Glomerular endothelial cell (primary cell): ENCODE data around the gene SLC12A7. TPM values are rescaled to one million over a fixed set of nuclear protein-coding genes. Genes with fewer than 3 reads are reported as not detected.

Experiments
- DNase-seq: peaks from one replicate; pipeline ENCODE4 v3.0.0-alpha.2; 2011; ENCODE audit warnings: low read depth, low spot score; ENCODE audit errors: extremely low read depth
- total RNA-seq: library from RNA; depleted of rRNA; stranded (reverse); fragments of >200 nt; gene quantifications from 2 replicates; pipeline ENCODE4 v1.2.3, GENCODE V29; 2015

The SLC12A7 gene
- total RNA-seq, 1 donor from 2014 or later: 49.8 TPM

DNA sequence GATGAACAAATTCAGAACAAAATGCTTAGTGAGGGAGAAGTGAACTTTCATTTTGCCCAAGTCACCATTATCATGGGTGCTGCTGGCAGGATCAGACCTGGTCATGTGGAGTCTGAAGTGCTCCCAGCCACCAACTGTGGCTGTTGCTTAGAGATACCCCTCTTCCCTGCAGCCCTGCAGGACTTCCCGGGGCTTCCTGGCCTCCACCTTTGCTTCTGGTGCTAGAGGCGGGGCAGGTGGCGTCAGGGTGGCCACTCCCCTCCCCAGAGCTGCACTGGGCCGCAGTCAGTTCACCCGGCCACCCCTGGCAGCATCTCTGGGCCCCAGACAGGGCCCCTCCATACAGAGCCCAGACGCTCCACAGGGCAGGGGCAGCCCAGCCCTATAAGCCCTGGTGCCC lies 30.0 kb upstream of the SLC12A7 start:
- no peak for DNase-seq

DNA sequence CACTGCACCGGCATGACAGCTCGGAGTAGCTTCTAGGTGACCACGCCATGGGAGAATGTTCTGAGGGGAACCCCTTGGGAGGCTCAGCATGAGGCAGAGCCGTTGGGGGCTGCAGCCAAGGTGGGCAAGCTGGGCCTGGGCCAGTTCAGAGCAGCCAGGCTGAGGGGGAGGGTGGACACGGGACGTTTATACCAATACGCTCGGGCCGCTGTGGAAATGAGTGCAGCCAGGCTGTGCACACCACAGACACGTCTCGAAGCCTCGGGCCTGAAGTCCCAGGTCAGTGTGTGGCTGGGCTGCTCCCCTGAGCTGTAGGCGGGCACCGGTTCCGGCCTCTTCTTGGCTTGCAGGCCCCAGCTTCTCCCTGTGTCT lies 28.9 kb upstream of the SLC12A7 start:
- DNase-seq: no peak

DNA sequence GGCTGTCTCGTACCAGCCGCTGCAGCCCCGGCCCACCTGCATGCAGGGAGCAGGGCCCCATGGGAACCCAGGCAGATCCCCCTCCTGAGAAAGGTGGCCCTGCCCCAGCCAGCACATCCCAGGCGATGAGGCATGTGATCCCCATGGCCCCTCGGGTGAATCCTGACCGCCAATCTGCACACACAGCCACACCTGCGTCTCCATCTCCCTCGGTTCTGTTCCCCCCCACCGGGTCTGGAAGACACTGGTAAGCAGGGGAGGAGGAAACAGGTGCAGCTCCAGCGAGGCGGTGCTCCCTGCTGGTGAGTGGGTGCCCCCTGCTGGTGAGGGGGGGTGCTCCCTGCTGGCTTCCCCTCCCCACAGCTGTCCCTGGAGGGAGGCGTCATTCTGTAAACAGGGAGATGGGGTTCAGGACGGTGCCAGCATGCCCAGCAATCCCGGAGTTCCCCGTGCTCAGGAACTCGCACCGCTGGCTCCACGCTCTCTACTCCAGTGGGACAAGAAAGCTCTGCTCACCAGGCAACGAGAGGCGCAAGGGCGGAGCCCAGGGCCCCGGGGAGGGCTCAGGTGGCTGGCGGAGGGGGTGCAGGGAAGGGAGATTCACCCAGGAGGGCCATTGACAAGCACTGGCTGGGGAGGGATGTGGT lies 28.4 kb upstream of the SLC12A7 start:
- DNase-seq: no peak

DNA sequence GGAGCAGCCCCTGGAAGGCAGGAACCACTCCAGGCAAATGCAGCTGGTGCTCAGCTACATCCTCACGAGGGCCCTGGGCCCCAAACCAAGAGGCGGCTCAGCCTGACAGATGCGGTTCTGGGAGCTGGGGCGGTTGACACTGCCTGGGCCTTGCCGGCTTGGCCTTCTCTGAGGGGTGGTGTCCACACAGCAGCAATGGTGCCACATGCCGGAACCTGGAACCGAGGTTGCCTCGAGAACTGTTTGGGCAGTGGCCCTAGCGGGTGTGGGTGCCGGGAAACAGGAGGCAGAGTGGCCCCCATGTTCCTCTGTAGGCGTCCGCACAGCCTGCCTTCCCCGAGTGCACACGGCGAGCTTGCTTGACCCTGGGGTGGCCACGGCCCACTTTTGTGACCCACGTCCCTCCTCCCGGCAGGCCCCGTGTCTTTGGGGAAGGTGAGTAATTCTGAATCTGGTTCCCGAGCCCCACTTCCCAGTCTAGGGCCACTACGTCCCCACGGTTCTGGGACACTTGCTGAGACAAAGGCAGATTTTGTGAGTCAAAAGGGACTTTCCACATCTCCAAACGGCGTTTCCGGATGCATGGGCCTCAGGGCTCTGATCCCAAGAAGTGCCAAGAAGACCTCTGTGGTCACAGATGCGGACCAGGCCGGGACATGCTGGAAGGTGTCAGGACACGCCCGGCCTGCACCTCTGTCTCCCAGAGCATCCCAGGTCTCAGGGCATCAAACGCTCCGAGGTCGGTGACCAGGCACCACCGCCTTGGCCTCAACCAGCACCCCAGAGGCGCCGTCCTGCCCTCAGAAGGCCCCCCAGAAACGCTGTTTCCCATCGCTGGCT lies 27.7 kb upstream of the SLC12A7 start:
- no peak for DNase-seq

DNA sequence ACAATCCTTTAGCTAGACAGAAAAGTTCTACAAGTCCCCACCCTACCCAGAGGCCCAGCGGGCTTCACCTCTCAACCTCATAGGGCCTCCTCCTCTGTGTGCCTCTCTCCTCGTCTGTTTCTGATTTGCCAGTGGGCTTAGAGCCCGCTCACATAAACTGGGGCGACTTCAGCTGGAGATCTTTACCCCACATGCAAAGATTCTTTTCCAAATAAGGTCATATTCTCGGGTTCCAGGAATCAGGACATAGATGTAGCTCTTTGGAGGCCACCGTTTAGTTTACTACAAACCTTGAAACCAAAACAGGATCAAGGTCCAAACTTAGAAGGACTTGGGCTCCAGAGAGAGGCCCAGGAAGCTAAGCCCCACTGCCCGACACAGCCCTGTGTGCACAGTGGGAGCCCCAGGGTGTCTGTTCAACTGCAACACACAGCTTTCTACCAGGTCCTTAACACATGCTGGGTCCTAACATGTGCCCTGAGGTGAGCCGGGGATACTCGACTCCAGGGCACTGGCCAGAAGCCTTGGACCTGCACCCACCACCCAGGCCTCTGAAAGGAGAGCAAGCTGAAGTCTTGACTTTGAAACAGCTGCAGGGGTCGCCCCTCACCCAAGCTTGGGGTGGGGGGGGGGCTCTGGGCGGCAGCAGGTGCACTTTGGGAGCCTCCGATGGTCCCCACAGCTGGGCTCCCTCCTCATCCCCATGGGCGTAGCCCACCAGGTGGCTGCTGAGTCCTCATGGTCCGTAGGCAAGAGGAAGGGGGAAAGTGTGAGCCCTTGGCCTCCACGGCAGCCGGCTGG lies 26.8 kb upstream of the SLC12A7 start:
- DNase-seq: no peak

DNA sequence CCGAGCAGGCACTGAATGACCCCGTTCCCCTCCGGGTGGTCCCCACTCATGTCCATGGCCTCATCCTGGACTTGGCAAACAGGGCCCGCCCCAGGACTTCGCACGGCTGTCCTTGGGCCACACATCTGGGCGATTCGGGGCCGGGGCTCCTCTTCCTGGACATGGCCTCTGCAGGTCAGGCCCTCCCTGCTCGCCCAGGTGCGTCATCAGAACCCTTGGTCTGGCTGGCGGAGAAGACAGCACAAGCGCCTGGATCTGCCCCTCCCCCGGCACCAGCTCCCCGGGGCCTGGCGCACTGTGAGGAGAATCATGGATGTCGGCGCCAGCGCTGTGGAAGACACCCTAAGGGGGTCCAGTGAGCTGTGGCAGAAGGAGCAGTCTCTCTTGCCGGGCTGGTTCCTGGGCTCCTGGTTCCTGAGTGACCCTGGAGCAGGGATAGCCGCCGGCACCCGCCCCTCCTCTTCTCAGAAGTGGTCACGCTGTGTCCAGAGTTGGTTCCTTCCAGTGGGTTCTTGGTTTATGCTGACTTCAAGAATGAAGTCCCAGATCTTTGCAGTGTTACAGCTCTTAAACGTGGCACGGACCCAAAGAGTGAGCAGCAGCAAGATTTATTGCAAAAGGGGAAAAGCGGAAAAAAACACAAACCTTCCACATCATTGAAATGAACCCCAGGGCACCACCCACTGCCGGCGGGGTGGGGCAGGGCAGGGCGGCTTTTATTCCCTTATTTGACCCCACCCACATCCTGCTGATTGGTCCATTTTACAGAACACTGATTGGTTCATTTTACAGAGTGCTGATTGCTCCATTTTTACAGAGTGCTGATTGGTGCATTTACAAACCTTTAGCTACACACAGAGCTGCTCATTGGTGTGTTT lies 25.9 kb upstream of the SLC12A7 start:
- no peak for DNase-seq

DNA sequence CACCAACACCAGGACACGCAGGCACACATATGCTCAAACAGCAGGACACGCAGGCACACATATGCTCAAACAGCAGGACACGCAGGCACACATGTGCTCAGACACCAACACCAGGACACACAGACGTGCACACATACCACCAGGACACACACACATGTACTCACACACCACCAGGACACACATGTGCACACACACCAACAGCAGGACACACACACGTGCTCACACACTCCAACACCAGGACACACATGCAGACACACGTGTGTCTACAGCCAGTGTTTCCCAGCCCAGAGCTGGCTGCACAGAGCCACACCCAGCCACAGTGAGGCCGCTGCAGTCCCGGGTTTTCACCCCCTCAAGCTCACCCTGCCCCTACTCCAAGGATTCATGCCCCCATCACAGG lies 25.0 kb upstream of the SLC12A7 start:
- DNase-seq: no peak

DNA sequence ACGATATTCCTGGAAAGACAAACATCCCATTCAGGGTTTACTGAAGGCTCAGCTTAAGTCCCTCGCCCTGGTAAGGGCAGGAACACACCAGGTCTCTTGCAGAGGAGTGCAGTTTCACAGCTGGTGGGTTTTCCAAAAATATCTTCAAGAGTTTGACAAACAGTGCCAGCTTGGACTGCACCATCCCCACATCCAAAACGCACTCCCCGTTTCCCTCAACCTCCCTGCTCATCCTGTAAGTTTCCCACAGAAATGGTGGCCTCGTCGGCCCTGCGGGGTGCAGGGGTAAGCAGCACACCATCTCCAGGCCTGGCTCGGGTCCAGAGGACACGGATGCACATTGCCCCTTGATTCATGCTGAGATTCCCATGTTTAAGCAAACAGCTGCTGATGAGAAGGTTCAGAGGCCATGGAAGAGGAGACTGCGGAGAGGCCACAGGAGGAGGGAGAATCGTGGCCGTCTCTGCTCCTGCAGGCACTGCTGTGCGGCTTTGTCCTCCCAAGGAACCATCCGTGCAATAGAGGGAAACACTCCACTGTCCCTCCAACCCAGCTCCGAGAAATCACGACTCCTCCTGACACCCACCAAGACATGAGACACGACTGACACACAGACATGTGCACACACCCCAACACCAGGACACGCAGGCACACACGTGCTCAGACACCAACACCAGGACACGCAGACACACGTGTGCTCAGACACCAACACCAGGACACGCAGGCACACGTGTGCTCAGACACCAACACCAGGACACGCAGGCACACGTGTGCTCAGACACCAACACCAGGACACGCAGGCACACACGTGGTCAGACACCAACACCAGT lies 24.0 kb upstream of the SLC12A7 start:
- DNase-seq: no peak

DNA sequence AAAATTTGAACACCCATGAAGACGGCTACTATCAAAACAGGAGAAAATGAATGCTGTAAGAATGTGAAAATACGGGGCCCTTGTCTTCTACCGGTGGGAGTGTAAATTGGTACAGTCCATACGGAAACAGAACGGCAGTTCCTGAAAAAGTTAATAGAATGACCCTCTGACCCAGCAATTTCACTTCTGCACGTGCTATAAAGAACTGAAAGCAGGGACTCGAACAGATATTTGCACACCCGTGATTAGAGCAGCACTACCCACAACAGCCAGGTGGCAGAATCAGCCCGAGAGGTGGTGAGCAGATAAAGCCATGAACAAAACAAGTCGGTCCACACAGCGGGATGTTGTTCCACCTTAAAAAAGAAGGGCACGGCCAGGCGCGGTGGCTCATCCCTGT lies 22.6 kb upstream of the SLC12A7 start:
- DNase-seq: no peak

DNA sequence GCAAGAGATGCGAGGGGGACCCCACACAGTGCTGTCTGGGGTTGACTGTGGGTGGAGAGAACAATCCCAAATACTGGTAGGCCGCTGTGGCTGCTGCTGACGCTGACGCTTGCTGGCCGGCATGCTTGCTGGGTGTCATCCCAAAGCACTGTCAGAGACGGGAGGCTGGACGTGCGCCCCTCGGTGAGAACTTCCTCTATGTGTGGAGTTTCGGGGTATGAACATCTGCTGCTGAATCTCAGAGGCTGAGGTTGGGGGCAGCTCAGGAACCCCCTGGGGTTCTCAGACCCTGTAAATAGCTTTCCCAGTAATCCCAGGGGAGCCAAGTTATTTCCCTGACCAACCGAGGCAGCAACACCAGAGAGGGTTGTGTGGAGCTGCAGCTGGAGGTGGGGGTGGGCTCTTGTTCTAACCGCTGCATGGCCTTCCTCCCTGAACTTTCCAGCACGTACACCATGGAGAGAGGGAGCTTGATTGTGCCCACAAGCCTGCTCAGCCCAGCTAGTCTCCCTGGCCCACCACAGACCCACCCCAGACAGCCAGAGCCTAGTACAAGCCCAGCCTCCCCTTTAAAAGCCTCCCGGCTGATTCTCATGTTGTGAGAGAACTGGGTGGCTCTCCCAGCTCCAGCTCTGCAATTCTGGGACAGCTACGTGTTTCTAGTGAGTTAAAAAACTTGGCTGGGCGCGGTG lies 21.8 kb upstream of the SLC12A7 start:
- DNase-seq: no peak

DNA sequence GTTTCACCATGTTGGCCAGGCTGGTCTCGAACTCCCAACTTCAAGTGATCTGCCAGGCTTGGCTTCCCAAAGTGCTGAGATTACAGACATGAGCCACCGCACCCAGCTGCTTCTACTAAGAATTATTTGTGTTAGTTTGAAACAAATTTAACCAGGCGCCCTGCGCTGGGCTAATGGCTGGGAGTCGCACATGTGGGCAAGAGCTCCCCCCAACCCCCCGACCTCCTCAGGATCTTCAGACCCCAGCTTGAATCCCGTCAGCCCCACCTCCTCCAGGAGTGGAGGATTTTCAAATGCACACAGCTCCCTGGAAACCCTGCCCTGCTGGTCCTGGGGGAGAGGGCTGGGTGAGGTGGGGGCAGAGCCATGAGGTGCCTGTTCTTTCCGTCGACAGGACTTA lies 21.2 kb upstream of the SLC12A7 start:
- no peak for DNase-seq

DNA sequence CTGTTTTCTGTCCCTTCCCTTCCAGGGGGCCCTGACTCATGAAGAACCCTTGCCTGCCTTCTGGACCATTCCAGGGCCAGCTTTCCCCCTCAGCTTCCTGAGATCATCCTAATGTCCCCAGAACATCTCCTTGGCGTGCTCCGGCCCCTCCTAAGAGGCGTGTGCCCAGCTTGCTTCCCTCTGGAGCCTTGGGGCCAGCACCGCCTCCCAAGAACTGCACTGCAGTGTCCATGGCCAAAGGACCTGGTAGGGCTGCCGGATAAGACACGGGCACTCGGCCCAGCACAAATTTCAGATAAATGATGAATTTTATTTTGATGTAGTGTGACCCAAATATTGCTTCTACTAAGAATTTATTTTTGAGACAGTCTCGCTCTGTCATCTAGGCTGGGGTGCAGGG lies 20.7 kb upstream of the SLC12A7 start:
- no peak for DNase-seq

DNA sequence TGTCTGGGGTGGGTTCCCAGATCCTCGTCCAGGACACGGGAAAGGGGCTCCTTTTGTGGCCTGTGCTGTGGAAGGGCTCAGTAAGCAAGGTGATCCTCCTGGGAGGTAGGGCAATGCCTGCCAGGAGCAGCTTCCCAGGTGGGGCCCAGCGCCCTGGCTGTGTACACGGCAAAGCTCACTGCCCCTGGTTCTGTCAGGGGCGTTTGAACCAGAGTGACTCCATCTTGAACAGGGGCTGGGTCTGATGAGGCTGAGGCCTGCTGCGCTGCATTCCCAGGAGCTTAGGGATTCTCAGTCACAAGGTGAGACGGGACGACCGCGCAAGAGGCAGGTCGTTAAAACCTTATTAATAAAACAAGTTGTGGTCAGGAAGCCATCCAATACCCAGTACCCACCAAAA lies 19.9 kb upstream of the SLC12A7 start:
- DNase-seq: no peak

DNA sequence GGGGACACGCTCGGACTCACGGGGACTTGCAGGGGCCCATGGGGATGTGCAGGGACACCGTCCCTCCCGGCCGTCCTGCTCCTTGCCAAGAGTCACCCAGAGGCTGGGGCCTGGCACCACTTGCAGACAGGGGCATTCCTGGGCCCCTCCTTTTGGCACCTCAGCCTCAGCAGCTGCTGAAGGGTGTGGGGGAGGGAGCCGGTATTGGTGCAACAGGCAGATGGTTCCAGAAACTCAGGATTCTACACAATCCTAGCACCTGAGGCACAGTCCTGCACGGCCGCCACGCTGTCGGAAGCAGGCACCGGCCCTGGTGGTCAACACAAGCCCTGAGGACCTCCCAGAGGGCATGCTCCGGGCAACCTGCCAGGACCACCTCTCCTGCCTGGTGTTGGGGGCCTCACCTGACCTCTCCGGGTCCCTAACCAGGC lies 19.3 kb upstream of the SLC12A7 start:
- no peak for DNase-seq

DNA sequence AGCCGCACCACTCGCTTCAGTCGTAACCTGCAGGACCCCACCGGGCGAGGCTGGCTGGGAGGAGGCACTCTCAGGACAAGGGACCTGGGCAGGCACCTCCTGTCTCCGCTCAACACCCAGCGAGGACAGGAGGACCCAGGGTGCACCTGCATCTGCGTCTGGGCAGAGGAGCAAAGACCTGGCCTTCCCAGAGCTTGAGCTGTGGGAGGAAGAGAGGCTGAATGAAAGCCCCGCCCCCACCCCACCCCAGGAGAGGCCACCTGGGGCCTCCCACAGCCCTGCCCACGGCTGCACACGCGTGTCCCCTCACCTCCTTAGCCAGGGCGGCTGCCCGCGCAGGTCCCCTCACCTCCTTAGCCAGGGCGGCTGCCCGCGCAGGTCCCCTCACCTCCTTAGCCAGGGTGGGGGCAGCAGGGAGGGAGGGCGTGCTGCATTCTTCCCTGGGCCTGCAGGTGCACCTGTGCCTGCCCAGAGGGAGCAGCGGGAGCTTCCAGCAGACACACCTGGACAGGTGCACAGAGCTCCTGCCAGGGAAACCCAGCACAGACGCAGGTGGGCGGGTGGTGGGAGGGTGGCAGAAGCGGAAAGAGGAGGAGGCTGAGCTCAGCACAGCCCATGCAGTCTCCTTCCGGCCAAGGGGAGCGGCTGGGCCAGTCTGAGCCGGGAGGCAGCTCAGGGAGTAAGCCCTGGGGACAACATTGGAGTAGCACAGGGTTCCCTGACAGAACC lies 18.5 kb upstream of the SLC12A7 start:
- DNase-seq: no peak

DNA sequence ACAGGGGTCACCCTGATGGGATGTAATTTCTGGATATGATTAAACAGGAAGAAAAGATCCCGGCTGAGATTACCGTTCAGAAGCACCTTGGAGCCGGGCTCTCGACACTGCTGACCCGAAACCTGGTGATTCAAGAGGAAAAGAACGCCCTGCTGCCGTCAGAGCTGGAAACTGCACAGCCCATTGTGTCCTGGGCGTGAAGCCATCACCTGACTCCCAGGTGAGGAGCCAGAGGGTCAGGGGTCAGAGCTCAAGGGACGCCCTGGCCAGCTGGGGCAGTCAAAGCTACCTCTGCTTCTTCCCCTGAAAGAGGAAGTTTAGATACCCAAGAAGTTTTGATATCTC lies 17.8 kb upstream of the SLC12A7 start:
- no peak for DNase-seq

DNA sequence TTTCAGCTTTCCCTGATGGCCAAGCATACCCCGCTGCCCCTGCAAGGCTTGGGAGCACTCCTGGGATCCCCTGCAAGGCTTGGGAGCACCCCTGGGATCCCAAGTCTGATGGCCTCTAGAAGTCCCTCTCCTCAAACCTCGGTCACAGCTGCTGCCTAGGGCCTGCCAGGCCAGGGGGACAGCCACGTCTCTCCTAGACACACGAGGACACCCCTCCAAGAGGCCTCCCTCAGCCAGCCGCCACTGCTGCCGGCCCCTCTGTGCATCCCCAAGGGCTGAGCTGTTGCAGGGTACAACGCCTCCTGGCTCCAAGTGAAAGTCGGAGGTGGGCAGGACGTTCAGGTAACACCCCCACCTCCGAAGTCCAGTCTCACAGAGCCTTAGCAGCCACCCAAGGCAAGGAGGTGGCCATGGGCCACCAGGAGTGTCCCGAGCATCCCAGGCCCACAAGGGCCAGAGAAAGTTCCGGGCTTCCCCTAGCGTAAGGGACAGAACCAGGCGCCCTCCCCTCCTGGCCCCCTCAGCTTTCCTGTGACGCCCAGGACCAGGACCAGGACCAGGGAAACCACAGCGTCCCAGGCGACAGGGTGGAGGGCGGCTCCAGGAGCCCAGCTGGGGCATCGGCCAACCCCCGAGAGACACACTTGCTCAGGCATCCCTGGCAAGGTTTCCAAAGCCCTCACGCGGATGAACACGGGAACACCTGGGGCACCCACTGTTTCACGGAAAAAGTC lies 17.3 kb upstream of the SLC12A7 start:
- DNase-seq: no peak
